CD4-positive, CD25-positive, alpha-beta regulatory T cell (primary cell): Measurements from ENCODE around the gene AKR1E2. TPM values are rescaled to one million over a fixed set of nuclear protein-coding genes. Genes with fewer than 3 reads are reported as not detected.

Source experiments
- ATAC-seq, 2 donors: fragments of 150-1000 bp; cut with Tn5 transposase; one replicate each; pipeline ENCODE4 v1.10.0; 2021; ENCODE audit warnings: low read depth in 2 of 2, moderate number of reproducible peaks in 2 of 2, moderate library complexity in 1 of 2
- DNase-seq, 3 donors: peaks; one replicate each; pipeline versions ENCODE4 v3.0.0 to v3.0.0-alpha.2; 2012 to 2022; ENCODE audit warnings: mixed read lengths in 1 of 3
- H3K27ac ChIP-seq: one replicate; pipeline ENCODE4 v1.7.0; 2013; ENCODE audit warnings: mild to moderate bottlenecking, low read length; ENCODE audit not compliant: insufficient read depth, poor library complexity, severe bottlenecking
- H3K27me3 ChIP-seq: one replicate; pipeline ENCODE4 v1.7.0; 2013; ENCODE audit warnings: low read length; ENCODE audit not compliant: control insufficient read depth, insufficient read depth
- H3K36me3 ChIP-seq: one replicate; pipeline ENCODE4 v1.7.0; 2013; ENCODE audit warnings: mild to moderate bottlenecking, low read length, moderate library complexity; ENCODE audit not compliant: control insufficient read depth, insufficient read depth
- H3K4me1 ChIP-seq: 2 replicates; pipeline ENCODE4 v1.7.0; 2013; ENCODE audit warnings: mild to moderate bottlenecking, low read length; ENCODE audit not compliant: insufficient read depth, control insufficient read depth, poor library complexity, severe bottlenecking
- H3K4me3 ChIP-seq: one replicate; pipeline ENCODE4 v1.7.0; 2013; ENCODE audit warnings: low read depth, mild to moderate bottlenecking, low read length, moderate library complexity
- H3K9me3 ChIP-seq, 2 experiments: 1 replicate in 1 of 2; 2 replicates in 1 of 2; pipeline ENCODE4 v1.7.0; 2013; ENCODE audit warnings: low read length in 2 of 2, mild to moderate bottlenecking in 1 of 2, moderate library complexity in 1 of 2; ENCODE audit not compliant: control insufficient read depth in 2 of 2
- H3K27ac Mint-ChIP-seq, 3 donors: one replicate each; pipeline ENCODE4 v1.8.0; 2020 to 2022; ENCODE audit warnings: mild to moderate bottlenecking in 3 of 3, mixed read lengths in 3 of 3, moderate library complexity in 2 of 3
- H3K27me3 Mint-ChIP-seq: one replicate; pipeline ENCODE4 v1.8.0; 2022; ENCODE audit warnings: mild to moderate bottlenecking, mixed read lengths
- H3K36me3 Mint-ChIP-seq: one replicate; pipeline ENCODE4 v1.8.0; 2020; ENCODE audit warnings: mixed read lengths
- H3K4me1 Mint-ChIP-seq, 4 donors: one replicate each; pipeline ENCODE4 v1.8.0; 2020 to 2022; ENCODE audit warnings: mixed read lengths in 4 of 4, mild to moderate bottlenecking in 1 of 4
- H3K4me3 Mint-ChIP-seq, 4 donors: one replicate each; pipeline ENCODE4 v1.8.0; 2020 to 2022; ENCODE audit warnings: mild to moderate bottlenecking in 4 of 4, mixed read lengths in 4 of 4, moderate library complexity in 3 of 4
- H3K9me3 Mint-ChIP-seq, 7 donors: one replicate each; pipeline ENCODE4 v1.8.0; 2020 to 2022; ENCODE audit warnings: mixed read lengths in 7 of 7, mild to moderate bottlenecking in 3 of 7, moderate library complexity in 2 of 7
- polyA plus RNA-seq, 4 donors: library from polyadenylated mRNA; unstranded; fragments of 300-500 nt; fragmentation: Illumina TruSeq; gene quantifications; one replicate each; pipeline ENCODE4 v1.2.3, GENCODE V29; 2021
- total RNA-seq: library from RNA; stranded (reverse); gene quantifications from one replicate; pipeline ENCODE4 v1.2.3, GENCODE V29; 2022

The AKR1E2 gene
- total and polyA plus RNA-seq, 5 donors from 2014 or later: 0.26 to 4.5 (median 0.76) TPM; not detected in 1

DNA sequence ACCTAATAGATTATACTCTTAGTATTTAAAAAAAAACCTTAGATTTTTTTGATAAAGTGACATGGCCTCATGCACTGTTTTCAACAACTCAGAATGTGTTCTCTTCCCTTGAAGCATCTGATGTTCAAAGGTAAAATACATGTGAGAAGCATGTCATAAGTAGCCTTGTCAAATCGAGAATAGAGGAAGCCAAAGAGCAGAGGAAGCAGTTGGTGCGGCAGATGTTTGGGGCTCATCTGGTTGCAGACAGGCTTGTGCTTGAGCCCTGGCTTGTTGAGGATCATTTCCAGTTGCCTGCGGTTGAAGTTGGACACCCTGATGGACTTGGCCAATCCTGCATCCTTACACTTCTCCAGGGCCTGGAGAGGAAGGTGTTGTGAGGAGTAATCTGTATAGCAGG lies 59.2 kb downstream of the AKR1E2 start:
- peak overlapping the region in 3 of 4 donors; percentile 4 to 65 (median 60) for H3K4me3 Mint-ChIP-seq
- ATAC-seq: no peak
- H3K9me3 Mint-ChIP-seq: peaks cover 0 to 2% (median 0%) of the 10 kb centered on the region in 7 donors
- Histone ChIP-seq H3K4me3 (no peak overlapping the region), H3K9me3 (no peaks in the 10 kb centered on the region), H3K27me3 (peaks cover 2% of the 10 kb centered on the region), H3K36me3 (no peaks in the 10 kb centered on the region), H3K4me1 (no peaks in the 10 kb centered on the region), H3K27ac (no peak overlapping the region)
- peaks cover 18% of the 10 kb centered on the region for H3K27me3 Mint-ChIP-seq
- H3K36me3 Mint-ChIP-seq: no peaks in the 10 kb centered on the region
- H3K4me1 Mint-ChIP-seq: peaks cover 4 to 34% (median 6%) of the 10 kb centered on the region in 4 donors
- peak overlapping the region in 1 of 3 donors; percentile 92 for H3K27ac Mint-ChIP-seq
- peak in 1 of 3 donors; percentile 35 for DNase-seq

DNA sequence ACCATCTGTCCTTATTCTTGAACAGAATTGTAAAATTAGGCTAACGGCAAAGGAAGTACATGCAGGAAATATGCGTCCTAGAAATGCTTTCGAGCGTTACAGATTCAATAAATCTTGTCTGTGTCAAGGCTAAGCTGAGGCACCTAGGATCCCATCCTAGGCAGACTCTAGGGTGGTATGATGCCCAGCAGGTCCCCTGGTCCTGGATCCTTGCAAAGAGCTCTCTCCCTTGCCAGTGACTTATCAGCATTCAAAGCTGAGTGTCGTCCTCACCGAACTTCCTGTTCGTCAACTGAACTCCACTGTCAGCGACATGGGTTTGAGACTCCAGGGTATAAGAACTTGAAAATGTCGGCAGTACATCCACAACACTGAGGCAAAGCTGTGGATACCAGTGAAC lies 61.5 kb downstream of the AKR1E2 start:
- ATAC-seq (no peak), DNase-seq (peak in 1 of 3 donors; percentile 31)
- no peaks in the 10 kb centered on the region for H3K9me3 ChIP-seq
- H3K9me3 Mint-ChIP-seq: peaks cover 0 to 4% (median 0%) of the 10 kb centered on the region in 7 donors
- H3K27me3 Mint-ChIP-seq: peaks cover 6% of the 10 kb centered on the region
- peak overlapping the region; percentile 56 for H3K4me3 ChIP-seq
- peaks cover 2% of the 10 kb centered on the region for H3K27me3 ChIP-seq
- peak overlapping the region in 3 of 4 donors; percentile 80 to 88 (median 80) for H3K4me3 Mint-ChIP-seq
- no peaks in the 10 kb centered on the region for H3K36me3 ChIP-seq
- H3K4me1 ChIP-seq: no peaks in the 10 kb centered on the region
- no peak overlapping the region for H3K27ac ChIP-seq
- no peaks in the 10 kb centered on the region for H3K36me3 Mint-ChIP-seq
- H3K4me1 Mint-ChIP-seq: peaks cover 4 to 34% (median 6%) of the 10 kb centered on the region in 4 donors
- peak overlapping the region in 2 of 3 donors; percentile 85 to 88 for H3K27ac Mint-ChIP-seq

- Mint-ChIP-seq H3K36me3 (no peaks in the 10 kb centered on the region), H3K4me3 (no peak overlapping the region), H3K27ac (peak overlapping the region in 1 of 3 donors; percentile 3), H3K4me1 (peaks cover 4 to 34% (median 6%) of the 10 kb centered on the region in 4 donors), H3K27me3 (peaks cover 6% of the 10 kb centered on the region), H3K9me3 (peaks cover 0 to 4% (median 0%) of the 10 kb centered on the region in 7 donors)
- Histone ChIP-seq H3K9me3 (no peaks in the 10 kb centered on the region), H3K27ac (no peak overlapping the region), H3K4me3 (no peak overlapping the region), H3K36me3 (no peaks in the 10 kb centered on the region), H3K4me1 (no peaks in the 10 kb centered on the region), H3K27me3 (peaks cover 2% of the 10 kb centered on the region)
- no peak for ATAC-seq
- no peak for DNase-seq
Measured at GRCh38 chr10:4888236-4888635, 62.2 kb downstream of the AKR1E2 start.

DNA sequence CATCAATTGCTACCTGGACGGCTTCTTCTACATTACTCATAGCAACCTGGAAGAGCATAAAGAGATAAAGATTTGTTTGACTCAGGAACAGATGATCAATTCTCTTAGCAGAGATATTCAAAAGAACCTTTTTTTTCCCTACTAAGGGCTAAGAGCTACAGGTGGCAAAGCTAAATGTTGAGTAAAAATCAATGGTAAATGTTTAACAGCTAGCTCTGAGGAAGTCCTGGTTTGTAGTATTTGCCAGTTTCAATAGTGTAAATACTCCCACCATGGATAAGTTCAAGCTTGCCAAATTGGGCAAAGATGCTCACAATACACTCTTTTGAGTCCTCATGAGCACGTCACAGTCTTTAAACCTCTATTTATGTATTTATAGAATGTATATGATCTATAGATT lies 64.0 kb downstream of the AKR1E2 start:
- no peak for DNase-seq
- no peaks in the 10 kb centered on the region for H3K4me1 ChIP-seq

GRCh38 chr10:4892681-4893080 lies 66.7 kb downstream of the AKR1E2 start:
- Histone ChIP-seq H3K4me3 (no peak overlapping the region), H3K9me3 (no peaks in the 10 kb centered on the region), H3K27ac (no peak overlapping the region), H3K36me3 (no peaks in the 10 kb centered on the region), H3K4me1 (no peaks in the 10 kb centered on the region), H3K27me3 (no peaks in the 10 kb centered on the region)
- no peaks in the 10 kb centered on the region for H3K27me3 Mint-ChIP-seq
- no peaks in the 10 kb centered on the region for H3K36me3 Mint-ChIP-seq
- peaks cover 0 to 5% (median 0%) of the 10 kb centered on the region in 4 donors for H3K4me1 Mint-ChIP-seq
- H3K27ac Mint-ChIP-seq: no peak overlapping the region
- ATAC-seq (no peak), DNase-seq (no peak)
- H3K4me3 Mint-ChIP-seq: no peak overlapping the region
- H3K9me3 Mint-ChIP-seq: peaks cover 0 to 13% (median 0%) of the 10 kb centered on the region in 7 donors

More for the DNA sequence above, 64.0 kb downstream of the AKR1E2 start:
- H3K27ac ChIP-seq: no peak overlapping the region
- peaks cover 2% of the 10 kb centered on the region for H3K27me3 ChIP-seq
- no peak for ATAC-seq
- no peak overlapping the region for H3K4me3 ChIP-seq
- no peak overlapping the region for H3K27ac Mint-ChIP-seq
- peaks cover 4 to 30% (median 6%) of the 10 kb centered on the region in 4 donors for H3K4me1 Mint-ChIP-seq
- peaks cover 0 to 4% (median 0%) of the 10 kb centered on the region in 7 donors for H3K9me3 Mint-ChIP-seq
- no peaks in the 10 kb centered on the region for H3K36me3 Mint-ChIP-seq
- no peaks in the 10 kb centered on the region for H3K36me3 ChIP-seq
- H3K27me3 Mint-ChIP-seq: no peaks in the 10 kb centered on the region
- H3K4me3 Mint-ChIP-seq: no peak overlapping the region
- H3K9me3 ChIP-seq: no peaks in the 10 kb centered on the region

- Histone ChIP-seq H3K9me3 (no peaks in the 10 kb centered on the region), H3K36me3 (no peaks in the 10 kb centered on the region), H3K27ac (no peak overlapping the region), H3K27me3 (no peaks in the 10 kb centered on the region), H3K4me3 (no peak overlapping the region), H3K4me1 (no peaks in the 10 kb centered on the region)
- H3K4me1 Mint-ChIP-seq: no peaks in the 10 kb centered on the region
- H3K36me3 Mint-ChIP-seq: no peaks in the 10 kb centered on the region
- no peaks in the 10 kb centered on the region for H3K27me3 Mint-ChIP-seq
- ATAC-seq (no peak), DNase-seq (no peak)
- H3K27ac Mint-ChIP-seq: no peak overlapping the region
- peaks cover 0 to 13% (median 0%) of the 10 kb centered on the region in 7 donors for H3K9me3 Mint-ChIP-seq
- no peak overlapping the region for H3K4me3 Mint-ChIP-seq
Measured at GRCh38 chr10:4894335-4894734, 68.3 kb downstream of the AKR1E2 start.

Other genes with a start within 250 kb of the AKR1E2 start
- 1.4 TPM for gene AKR1C1, start 137.2 kb downstream of the AKR1E2 start, total RNA-seq
- 1 to 10 TPM in 1 of 4 donors, under 1 TPM in 2, not detected in 1; 0.14 to 1.5 (median 0.29) TPM for gene AKR1C1, start 137.2 kb downstream of the AKR1E2 start, polyA plus RNA-seq
- not detected for gene AKR1C2, start 177.7 kb downstream of the AKR1E2 start, total RNA-seq
- gene AKR1C2, start 177.7 kb downstream of the AKR1E2 start, polyA plus RNA-seq: not detected